GM12875 (cell line): ENCODE data around the gene PDC.
"Not testable (repeated sequence)": the region's sequence is repeated elsewhere in the genome, so short reads cannot be mapped to it uniquely, and the experiment has no call there.

ENCODE experiments used
- H3K4me3 ChIP-seq: one replicate; pipeline ENCODE4 v1.5.1; 2011; ENCODE audit warnings: low read depth, low read length, control low read depth
- TF ChIP-seq, protein P1 (sequence below): IDR thresholded peaks from 2 replicates; pipeline ENCODE4 v1.5.1; 2011; ENCODE audit warnings: low read depth, mild to moderate bottlenecking, control low read depth, inconsistent platforms, low read length, moderate library complexity, borderline replicate concordance; ENCODE audit not compliant: insufficient read depth

PDC gene

DNA sequence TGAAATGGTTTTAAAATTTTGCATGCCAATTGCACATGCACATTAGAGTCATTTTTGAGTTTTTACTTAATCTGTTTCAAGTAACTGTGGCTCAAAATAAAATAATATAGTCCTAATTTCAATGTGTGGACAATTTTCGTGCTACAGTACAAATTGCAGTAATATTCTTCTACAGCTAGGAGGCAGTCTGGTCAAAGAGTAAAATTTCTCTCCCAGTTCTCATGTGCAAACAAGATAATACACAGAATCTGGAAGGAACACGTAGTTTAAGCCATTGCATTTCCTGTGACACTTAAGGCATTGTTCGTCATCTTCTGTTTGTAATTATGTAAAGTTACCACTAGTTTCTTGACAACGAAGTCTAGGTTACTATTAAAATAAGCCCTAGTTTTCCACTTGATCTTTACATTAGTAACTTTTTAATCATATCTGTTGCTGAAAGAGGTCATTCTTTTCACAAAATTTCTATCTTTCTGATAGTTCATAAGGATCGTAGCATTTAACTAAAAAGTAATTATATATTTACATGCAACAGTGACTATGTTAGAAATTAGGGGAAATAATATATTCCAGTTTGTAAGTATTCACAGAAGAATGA, 56.4 kb downstream of the PDC start:
- no peak overlapping the region for H3K4me3 ChIP-seq
- TF ChIP-seq, protein P1, sequence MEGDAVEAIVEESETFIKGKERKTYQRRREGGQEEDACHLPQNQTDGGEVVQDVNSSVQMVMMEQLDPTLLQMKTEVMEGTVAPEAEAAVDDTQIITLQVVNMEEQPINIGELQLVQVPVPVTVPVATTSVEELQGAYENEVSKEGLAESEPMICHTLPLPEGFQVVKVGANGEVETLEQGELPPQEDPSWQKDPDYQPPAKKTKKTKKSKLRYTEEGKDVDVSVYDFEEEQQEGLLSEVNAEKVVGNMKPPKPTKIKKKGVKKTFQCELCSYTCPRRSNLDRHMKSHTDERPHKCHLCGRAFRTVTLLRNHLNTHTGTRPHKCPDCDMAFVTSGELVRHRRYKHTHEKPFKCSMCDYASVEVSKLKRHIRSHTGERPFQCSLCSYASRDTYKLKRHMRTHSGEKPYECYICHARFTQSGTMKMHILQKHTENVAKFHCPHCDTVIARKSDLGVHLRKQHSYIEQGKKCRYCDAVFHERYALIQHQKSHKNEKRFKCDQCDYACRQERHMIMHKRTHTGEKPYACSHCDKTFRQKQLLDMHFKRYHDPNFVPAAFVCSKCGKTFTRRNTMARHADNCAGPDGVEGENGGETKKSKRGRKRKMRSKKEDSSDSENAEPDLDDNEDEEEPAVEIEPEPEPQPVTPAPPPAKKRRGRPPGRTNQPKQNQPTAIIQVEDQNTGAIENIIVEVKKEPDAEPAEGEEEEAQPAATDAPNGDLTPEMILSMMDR, result peak; percentile 53; the same call in 1 of the 2 replicates

DNA sequence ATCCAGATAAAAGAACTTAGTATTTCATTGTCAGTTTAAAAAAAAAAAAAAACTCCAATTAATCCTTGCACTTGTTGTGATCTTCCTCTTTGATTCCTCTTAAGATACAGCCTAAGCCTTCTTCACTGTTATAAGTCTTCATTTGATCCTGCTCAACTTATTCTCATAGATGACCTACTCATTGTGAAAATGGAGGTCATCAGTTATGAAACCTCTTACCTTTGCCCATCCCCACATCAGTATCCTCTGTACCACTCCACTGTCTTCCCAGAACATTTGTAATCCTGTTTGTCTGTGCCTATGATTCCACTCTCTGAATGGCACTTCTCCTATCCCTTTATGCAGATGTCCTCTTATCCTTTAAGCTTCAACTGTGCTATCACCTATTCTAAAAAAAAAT, 57.3 kb downstream of the PDC start:
- TF ChIP-seq, protein P1, result no peak
- H3K4me3 ChIP-seq, result no peak overlapping the region

DNA sequence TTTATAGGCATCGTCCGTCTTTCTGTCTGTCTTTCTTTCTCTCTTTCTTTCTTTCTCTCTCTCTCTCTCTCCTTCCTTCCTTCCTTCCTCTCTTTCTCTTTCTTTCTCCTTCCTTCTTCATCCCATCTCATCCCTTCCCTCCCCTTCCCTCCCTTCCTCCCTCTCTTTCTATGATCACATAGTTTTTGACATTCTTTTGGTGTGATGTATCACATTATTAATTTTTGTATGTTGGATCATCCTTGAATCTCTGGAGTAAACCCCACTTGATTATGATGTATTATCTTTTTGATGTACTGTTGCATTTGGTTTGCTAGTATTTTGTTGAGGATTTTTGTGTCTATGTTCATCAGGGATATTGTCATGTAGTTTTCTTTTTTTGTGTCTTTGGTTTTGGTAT, 59.5 kb downstream of the PDC start:
- not testable (repeated sequence) for H3K4me3 ChIP-seq
